Measurements from ENCODE around the gene DPF1.
"Not testable (repeated sequence)": the region's sequence is repeated elsewhere in the genome, so short reads cannot be mapped to it uniquely, and the experiment has no call there.

DPF1 gene

DNA sequence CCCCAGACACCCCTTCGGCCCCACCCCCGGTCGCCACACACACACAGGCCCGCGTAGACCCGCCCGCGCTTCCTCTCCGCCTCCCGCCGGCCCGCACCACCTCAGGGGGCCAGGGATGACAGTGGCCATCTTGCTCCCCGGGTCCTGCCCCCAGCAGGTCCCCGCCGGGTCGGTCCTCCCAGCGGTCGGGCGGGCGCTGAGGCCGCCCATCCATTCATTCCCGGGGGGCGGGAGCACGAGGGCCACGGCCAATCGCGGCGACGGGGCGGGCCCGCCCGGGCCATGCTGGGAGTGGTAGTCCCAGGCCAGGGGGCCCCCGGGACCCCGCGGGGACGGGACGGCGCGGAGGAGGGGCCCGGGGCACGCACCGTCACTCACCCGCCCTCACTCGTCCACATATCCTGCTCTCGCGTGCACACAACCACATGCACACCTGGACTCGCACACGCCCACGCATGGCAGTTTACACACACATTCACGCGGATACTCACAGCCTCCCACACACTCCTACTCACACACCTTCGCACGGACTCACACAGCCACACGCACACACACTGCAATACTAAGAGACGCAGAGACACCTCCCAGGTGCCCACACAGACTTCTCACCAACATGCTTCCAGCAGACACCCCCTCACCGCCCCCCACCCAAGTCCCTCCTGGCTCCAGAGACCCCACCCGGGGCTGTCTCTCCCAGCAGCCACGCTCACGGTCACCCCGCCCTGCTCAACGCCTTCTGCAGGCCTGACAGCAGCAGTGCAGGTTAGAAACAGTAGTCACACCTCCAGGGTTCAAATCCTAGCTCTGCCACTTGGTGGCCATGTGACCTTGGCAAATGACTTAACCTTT is at the start of gene DPF1:
Gene DPF1, minus strand, starts transcription at position 209 of the 849 bp plus-strand sequence. Its CDS starts 80 bp downstream, at position 129.
- no peak for FAIRE-seq

- FAIRE-seq, result no peak
Observed at GRCh38 chr19:38273499-38273898, 49.5 kb upstream of the DPF1 start.

DNA sequence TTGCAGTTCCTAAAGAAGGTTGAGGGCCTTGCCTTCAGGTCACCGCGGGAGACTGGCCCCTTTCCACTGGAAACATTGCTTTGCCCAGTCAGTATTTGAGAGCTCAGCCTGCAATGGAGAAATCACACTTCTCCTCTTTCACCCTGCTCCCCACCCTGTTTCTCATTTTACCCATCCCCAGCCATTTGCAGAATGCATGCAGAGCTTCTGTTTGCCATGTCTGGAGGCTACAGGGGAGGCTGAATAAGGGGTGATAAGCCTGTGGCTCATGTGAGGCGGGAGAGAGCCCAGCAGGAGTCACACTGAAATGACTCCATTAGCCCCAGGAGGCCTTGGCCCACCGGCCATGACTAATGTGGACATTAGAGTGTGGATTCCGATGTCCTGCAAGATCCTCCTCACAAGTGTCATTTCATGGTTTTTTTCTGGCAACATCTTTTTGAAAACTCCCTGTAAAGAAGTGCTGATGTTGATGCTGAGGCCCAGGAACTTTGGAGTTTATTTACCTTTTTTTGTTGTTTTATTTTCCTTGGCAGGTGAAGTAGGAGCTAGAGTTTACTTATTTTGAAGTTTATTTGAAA is 46.7 kb upstream of the DPF1 start:
- FAIRE-seq, result no peak

- FAIRE-seq, result no peak
Observed at GRCh38 chr19:38268539-38268938, 44.5 kb upstream of the DPF1 start.

DNA sequence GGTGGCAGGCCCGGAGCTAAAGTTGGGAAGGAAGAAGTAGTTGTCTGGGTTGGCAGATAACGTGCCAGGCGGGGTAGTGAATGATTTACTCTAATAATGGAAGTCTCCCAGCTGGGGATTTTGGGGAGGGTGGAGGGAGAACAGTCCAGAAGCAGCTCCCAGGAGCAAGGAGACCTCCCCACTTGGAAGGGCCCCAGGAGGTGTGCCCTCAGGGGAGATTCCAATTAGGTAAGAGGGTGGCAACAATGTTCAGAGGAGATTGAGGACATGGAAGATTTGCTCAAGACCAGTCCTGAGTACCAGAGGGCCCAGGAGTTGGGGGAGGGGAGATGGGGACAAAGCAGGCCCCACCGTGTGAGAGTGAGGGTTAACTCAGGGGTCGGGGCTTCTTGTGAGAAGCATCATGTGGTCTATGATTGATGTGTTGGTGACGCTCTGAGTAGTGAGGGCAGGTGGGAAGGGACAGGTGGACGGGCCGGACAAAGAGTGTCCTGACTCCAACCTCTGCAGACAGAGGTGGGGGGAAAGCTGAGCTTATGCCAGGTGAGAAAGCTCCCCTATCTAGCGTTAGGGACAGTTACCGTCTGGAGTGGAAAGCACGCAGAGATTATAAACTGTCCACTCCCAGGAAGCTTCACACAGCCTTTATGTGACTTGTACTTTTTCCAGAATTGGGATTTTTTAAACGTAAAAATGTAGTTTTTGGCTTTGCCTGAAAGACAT is 43.9 kb upstream of the DPF1 start:
- no peak for FAIRE-seq

DNA sequence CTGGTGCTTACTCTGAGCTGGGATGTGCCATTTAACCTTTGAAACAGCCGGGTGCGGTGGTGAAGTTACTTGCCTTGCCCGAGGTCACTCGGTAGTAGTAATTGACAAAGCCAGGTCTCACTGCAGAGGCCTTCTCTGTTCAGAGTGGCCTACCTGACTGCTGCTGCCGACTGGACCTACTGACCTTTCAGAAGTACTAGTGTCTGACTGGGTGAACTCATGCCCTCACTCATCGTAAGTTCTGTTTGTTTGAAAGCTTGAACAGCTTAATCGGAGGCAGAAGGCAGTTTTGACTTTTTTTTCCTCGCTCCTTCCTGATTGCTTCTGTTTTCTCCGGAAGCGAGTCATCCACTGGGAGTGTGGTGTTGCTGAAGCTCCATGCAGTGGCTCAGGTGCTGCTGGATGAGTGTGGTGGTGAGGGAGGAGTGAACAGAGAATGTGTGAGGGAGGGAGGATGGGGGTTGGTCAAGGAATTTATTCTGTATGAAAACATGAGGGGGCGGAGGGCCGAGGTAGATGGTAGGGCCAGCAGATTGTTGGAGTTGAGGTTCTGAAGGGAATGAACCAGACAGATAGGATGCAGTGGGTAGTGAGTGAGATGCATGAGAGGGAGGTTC is 43.1 kb upstream of the DPF1 start:
- no peak for FAIRE-seq

- FAIRE-seq, result no peak
Observed at GRCh38 chr19:38265921-38266429, 42.0 kb upstream of the DPF1 start.

DNA sequence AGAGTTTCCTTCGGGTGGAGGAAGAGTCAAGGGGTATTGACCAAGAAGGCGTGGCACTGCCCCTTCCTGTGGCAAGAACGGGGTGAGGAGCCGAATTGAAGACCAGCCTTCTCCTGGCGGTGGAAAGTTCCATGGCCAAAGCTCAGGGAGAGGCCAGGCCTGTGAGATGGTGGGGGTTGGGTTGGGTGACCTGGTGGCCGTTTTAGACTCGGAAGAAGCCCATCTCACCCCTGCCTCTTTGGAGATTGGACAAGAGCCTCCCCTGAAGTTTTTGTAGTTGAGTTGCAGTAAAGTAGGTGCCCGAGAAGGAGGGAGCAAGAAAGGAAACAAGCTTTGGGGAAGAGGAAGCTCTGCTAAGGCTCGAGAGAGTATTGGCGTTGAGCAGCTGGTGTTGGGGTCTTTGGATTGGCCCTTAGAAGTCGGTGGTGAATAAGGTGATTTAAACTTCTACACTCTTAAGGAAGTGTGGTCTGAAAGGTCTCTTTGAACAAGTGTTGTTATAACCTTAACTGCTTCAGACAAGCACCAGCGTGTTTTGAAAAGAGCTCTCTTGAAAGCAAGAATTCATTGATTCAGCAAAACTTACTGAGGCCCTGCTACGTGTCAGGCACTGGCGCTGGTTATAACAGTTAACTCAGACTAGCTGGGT is 41.3 kb upstream of the DPF1 start:
- no peak for FAIRE-seq

DNA sequence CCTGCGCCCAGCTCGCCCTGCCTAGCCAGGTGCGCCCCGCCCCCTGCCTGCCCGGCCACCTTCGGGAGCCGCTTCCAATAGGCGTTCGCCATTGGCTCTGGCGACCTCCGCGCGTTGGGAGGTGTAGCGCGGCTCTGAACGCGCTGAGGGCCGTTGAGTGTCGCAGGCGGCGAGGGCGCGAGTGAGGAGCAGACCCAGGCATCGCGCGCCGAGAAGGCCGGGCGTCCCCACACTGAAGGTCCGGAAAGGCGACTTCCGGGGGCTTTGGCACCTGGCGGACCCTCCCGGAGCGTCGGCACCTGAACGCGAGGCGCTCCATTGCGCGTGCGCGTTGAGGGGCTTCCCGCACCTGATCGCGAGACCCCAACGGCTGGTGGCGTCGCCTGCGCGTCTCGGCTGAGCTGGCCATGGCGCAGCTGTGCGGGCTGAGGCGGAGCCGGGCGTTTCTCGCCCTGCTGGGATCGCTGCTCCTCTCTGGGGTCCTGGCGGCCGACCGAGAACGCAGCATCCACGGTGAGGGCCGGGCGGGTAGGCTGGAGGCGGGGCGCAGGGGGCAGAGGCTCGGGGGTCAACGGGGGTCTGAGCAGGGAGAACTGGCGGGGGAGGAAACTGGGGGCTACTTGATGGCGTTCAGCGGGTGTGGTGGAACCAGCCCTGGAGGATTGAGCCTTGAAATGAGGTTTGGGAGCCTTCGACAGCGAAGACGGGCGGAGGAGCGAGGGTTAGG is 40.6 kb upstream of the DPF1 start, which contains the start of gene SPINT2:
Gene SPINT2, plus strand, starts transcription at position 88 of the 727 bp plus-strand sequence. Its CDS starts 320 bp downstream, at position 408.
- no peak for FAIRE-seq

DNA sequence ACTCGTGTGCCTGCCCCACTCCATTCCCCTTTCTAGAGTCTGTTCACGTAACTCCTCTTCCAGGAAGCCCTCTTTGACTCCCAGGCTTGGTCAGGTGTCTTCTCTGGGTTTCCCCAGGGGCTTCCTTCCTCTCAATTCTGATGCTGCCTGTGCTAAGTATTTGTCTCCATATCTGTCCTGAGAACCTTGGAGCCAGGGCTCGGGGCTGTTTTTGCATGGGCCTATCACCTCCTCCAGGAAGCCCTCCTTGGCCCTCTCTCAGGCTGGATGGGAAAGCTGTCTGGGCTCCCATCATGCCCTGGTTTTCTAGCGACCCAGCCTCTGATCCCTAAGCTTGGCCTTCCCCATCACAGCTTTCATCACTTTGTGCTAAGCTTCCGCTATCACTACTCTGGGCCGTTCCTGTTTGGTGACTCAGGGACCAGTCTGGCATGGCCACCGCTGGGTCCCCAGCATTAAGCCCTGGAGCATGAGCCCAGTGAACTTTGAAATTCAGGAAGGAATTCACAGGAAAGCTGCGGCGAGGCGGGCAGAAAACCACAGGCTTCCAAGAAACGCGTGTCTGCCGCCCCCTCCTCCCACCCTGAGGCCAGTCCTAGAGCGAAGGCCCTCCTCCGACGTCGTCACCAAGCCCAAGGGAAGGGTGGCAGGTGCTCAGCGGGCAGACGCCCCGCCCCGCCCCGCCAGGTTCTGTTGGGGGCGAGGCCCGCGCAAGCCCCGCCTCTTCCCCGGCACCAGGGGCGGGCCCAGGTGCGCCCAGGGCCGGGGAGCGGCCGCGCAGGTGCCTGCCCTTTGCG is 39.9 kb upstream of the DPF1 start:
- FAIRE-seq, result no peak

GRCh38 chr19:38262585-38263268 is 38.7 kb upstream of the DPF1 start:
- no peak for FAIRE-seq

DNA sequence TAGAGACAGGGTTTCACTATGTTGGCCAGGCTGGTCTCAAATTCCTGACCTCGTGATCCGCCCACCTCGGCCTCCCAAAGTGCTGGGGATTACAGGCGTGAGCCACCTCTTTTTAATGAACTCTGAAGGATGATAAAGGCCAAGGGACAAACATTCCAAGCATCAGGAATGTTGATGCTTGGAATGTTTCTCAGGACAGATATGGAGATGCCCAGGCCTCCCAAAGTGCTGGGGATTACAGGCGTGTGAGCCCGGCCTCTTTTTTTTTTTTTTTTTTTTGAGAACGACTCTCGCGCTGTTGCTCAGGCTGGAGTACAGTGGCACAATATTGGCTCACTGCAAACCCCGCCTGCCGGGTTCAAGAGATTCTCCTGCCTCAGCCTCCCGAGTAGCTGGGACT is 37.9 kb upstream of the DPF1 start:
- FAIRE-seq, result not testable (repeated sequence)

GRCh38 chr19:38255383-38256014 is 31.5 kb upstream of the DPF1 start:
- FAIRE-seq, result no peak

DNA sequence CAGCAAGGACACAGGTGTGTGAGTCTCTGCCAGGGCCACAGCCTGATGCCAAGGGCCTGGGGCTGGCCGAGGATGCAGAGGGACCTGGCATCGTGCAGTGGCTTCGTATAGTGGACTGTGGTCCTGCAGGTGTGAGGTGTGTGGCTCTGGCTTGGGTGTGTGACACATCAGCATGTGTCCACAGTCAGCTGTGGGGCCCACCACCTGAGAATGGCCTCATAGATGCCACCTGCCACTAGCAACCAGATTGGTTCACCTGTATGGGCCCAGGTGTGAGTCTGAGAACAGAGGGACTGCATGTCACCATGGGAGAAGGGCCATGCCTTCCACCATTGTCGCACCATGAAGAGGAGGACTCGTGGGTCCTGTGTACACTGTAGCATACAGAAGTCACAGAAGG is 29.8 kb upstream of the DPF1 start:
- FAIRE-seq, result no peak

DNA sequence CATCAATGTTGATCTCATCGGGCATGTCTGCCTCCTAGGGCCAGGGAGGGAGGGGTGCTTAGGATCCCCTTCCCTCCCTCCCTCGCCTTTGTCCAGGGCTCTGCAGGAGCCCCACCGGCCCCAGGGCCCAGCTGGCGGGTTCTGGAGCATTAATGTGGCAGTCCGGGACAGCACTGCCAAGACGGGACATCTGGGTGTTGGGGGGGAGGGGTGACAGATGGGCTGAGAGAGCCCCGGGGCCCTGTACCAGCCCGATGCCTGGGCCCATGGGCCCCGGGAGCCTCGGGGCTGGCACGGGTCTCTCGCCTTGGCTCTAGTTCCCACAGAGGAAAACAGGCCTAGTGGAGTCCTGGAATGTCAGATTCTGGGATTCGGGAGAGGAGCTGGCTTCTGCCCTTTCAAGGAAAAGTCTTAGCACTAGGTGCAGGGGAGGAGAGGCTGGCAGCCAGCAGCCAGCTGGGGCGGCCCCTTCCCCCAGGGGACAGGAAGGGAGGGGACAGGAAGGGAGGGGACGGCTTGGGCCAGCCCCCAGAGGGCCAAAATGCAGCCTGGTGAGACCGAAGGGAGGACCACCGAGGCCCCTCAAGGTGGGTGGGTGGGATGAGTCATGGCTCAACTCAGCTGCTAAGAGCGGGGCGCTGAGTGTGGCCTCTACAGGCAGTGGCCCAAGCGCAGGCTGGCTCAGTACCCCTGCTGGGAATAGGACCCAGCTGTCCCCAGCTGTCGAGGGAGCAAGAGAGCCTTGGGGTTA is 29.1 kb upstream of the DPF1 start:
- FAIRE-seq, result no peak

DNA sequence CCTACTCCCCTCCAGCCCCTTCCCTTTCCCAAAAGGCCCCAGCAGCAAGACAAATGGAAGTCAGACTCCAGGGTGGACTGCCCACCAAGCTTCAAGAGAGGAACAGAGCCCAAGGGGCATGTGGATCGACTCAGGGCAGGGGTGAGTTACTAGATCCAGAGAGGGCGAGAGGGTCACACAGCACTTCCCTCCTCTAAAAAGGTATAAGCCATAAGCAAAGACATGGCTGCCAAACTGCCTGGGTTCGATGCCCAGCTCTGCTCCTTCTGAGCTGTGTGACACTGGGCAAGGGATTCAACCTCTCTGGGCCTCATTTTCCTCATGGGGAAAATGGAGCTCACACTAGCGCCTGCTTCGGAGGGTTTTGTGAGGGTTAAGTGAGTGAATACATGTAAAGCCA is 28.4 kb upstream of the DPF1 start:
- FAIRE-seq, result no peak

GRCh38 chr19:38251564-38252051 is 27.6 kb upstream of the DPF1 start:
- FAIRE-seq, result no peak

DNA sequence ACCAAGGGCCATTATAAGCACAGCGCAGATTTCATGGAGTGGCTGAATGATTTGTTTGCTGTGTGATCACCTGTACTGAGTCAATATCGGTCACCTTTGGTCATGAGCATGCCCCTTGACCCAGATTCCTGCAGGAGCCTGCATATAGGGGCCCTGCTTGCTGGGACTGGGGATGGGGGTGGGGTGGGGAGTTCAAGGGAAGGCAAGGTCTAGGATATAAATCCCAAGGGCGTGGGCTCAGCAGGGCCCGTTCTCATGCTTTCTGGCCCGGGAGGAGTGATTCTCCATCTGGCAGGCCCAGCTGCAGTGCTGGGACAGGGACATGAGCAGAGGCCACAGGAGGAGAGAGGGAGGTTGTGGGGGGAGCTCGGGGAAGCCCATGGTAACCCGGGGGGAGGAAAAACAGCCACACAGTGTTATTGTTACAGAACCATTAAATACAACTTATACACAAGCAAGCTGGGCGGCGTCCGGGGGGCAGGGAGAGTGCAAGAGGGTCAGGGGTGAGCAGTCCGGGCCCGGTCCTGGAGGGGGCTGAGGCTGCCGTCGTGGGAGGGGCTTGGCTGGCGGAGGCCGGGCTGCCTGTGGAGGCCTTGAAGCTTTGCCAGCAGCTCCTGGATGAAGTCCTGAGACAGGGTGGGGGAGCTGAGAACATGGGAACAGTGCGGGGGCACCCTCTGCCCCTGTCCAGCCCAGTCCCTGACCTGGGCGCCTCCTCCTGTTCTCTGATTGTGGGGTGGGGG is 27.0 kb upstream of the DPF1 start:
- FAIRE-seq, result no peak

Data from islet of Langerhans (tissue), 1 donor.